GM18499 (cell line): ENCODE measurements around the gene XYLT2.

Experiments used
- ATAC-seq: cut with Tn5 transposase; IDR thresholded peaks from one replicate; pipeline ENCODE4 v1.9.1; 2021; ENCODE audit warnings: moderate number of reproducible peaks; ENCODE audit not compliant: insufficient read depth, unreplicated experiment

XYLT2 gene

DNA sequence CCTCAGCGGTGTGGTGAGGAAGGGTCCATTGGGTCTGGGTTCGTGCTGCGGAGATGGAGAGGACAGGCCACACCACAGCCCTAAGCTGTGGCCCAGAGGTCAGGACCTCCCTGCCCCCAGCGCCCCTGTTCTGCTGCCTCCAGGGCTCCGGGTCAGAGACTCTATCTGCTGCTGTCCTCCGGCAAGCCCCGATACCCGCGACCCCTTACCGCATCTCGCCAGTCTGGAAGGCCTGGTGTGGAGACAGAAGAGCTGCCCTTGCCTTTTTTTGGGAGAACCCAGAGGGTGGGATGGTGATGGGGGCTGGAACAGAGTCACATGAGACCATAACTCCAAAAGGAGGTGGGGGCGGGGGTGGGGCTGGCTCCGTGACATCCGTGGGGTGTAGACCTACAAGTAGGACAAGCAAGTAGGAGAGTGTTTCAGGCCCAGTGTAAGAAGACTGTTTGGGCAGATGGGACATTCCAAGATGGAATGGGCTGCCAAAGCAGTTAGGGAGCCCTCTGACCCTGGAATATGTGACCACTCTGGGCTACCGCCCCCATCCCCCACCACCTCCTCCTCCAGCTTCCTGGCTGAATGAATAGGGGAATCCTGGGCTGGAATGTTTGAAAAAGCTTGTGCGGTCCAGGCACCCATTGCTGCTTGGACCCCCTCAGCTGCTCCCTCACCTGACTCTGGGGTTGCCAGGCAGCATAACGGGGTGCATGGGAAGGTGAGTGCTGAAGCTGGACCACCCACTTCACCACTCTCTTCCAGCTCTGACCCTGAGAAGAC is 1.4 kb downstream of the XYLT2 start:
- no peak for ATAC-seq

GRCh38 chr17:50347894-50348291 is 2.0 kb downstream of the XYLT2 start:
- no peak for ATAC-seq

- ATAC-seq, result no peak
Measured at GRCh38 chr17:50348522-50349242, 2.8 kb downstream of the XYLT2 start.

- no peak for ATAC-seq
Measured at GRCh38 chr17:50349243-50349600, 3.3 kb downstream of the XYLT2 start.

- ATAC-seq, result no peak
Measured at GRCh38 chr17:50350733-50351132, 4.8 kb downstream of the XYLT2 start.

DNA sequence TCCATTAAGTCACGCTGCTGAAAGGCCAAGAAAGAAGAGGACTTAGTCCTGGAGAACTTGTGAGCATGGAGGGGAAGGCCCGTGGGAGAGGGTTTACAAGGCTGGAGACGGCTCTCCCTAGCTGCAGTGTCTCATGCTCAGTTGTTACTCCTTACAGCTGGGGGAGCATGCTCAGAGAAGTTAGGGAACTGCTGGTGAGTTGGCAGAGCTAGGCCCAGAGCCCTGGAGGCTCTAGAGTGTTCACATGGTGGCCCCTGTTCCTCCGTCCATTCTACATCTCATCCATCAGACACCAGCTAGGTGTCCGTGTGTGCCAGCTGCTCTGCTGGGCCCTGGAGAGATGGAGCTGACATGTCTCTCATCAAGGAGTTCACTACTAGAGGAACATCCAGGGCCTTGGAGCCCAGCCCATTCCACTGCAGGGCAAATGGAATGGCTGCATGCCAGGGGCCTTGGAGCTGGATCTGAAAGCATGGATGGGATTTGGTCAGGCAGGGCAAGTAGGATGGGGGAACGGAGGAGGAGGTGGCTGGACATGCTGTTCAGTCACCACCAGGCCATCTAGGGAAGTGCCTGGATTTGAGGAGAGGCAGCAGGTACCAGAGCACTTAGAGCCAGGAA is 6.3 kb downstream of the XYLT2 start:
- ATAC-seq, result no peak

DNA sequence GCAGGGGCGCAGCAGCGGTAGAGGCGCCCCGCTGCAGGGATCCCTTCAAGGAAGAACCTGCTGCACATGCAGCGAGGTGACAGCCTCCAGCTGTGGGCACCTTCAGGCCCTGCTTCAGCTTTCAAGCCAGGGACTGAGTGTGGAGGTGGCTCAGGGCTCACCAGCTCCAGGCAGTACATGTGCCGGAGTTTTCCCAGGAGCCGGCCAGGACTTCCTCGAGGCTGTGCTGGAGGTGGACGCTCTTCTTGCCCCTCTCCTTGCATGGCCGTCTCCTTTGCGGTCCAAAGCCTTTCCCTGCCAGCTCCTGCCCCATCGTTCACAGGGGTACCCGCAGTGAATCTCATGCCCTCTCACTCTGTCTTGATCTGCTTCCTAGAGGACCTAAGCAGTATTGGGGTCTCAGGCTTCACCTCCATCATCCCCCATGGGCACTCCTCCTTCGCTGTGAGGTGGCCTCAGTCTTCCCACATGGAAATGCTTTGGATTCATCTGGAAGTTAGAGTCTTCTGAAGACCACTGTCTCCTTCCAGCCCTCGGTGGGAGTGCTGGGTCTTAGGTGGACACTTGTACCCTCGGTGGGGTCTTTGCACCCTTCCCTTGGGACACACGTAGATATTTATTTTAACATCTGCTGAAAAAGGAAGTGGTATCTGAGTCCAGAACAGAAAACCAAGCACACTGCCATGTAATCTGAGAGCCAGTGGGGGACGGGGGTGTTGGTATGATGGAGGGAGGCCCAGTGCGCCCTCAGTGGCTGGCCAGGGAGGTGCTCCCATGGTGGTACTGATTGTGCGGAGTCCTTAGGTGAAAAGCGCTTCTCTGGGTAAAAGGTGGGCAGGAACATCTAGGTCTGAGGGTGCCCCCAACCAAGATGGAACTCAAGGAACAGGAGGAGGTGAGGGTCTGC is 7.0 kb downstream of the XYLT2 start:
- no peak for ATAC-seq

GRCh38 chr17:50353600-50354195 is 7.8 kb downstream of the XYLT2 start:
- ATAC-seq, result no peak

DNA sequence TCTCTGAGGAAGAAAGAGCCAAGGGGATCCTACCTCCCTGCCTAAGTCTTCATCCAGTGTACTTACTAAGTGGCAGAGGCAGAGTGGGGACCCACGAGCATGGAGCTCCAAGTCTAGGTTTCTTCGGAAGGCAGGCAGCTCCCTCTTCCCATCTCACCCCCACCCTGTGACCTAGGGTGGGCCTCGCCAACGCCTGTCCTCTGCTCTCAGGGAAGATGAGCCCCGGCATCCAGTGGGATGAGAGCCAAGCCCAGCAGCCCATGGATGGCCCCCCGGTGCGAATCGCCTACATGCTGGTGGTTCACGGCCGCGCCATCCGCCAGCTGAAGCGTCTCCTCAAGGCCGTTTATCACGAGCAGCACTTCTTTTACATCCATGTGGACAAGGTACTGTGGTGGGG is 8.3 kb downstream of the XYLT2 start:
- ATAC-seq, result no peak

DNA sequence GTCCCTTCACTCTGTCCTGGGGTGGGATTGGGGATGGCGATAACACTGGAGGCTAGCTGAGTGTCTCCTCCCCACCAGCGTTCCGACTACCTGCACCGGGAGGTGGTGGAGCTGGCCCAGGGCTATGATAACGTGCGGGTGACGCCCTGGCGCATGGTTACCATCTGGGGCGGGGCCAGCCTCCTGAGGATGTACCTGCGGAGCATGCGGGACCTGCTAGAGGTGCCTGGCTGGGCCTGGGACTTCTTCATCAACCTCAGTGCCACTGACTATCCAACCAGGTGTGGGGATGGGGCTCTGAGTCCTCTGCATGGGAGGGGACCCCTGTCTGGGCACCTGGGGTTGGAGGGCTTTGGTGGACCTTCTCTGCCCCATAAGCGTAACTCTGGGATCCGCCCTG is 8.8 kb downstream of the XYLT2 start:
- no peak for ATAC-seq

GRCh38 chr17:50355336-50355700 is 9.4 kb downstream of the XYLT2 start:
- no peak for ATAC-seq

GRCh38 chr17:50355701-50356341 is 9.9 kb downstream of the XYLT2 start:
- ATAC-seq, result no peak

GRCh38 chr17:50356418-50356817 is 10.5 kb downstream of the XYLT2 start:
- no peak for ATAC-seq

DNA sequence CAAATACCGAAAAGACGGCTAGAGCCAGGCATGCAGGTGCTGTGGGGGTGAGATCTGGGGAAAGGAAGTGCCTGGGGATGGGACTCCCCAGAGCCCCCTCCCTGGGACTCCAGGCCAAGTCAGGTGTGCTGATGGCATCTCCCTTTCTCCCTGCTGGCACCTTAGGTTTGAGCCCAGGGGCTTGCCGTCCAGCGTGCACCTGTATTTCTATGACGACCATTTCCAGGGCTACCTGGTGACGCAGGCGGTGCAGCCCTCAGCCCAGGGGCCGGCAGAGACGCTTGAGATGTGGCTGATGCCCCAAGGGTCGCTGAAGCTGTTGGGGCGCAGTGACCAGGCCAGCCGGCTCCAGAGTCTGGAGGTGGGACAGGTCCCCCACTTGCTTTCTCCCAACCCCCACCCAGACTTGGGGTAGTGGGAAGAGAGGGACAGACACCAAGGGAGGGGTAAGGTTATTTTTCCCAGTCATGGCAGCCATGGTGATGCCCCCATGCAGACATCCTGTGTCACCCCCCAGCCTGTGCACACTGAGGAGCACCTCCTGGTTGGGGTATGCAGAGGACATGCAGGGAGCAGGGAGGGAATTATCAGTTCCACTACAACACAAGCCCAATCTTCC is 11.1 kb downstream of the XYLT2 start:
- no peak for ATAC-seq

GRCh38 chr17:50358177-50358576 is 12.3 kb downstream of the XYLT2 start:
- ATAC-seq, result no peak

- ATAC-seq, result no peak
Measured at GRCh38 chr17:50359005-50359699, 13.2 kb downstream of the XYLT2 start.

- ATAC-seq, result no peak
Measured at GRCh38 chr17:50359998-50360461, 14.1 kb downstream of the XYLT2 start.

- no peak for ATAC-seq
Measured at GRCh38 chr17:50360486-50361115, 14.7 kb downstream of the XYLT2 start.
